ENCODE results near the gene EVC2. TPM values are rescaled to one million over a fixed set of nuclear protein-coding genes. Genes with fewer than 3 reads are reported as not detected.
A peak's percentile ranks its signal among the peaks of the same experiment; 100 is the strongest.

Gene EVC2
- polyA plus RNA-seq, 6 donors from 2014 or later = 0.05 to 0.29 (median 0.13) TPM; not detected in 2

- DNase-seq (no peak), ATAC-seq (ENCODE audit: low read depth in 2 of 2) (no peak)
- Mint-ChIP-seq H3K9me3 (peaks cover 0 to 4% (median 0%) of the 10 kb centered on the region in 7 donors), H3K36me3 (no peaks in the 10 kb centered on the region), H3K4me3 (no peak overlapping the region), H3K4me1 (no peaks in the 10 kb centered on the region), H3K27me3 (peaks cover 0 to 9% (median 5%) of the 10 kb centered on the region in 3 donors), H3K27ac (no peak overlapping the region)
Observed at GRCh38 chr4:5750946-5751665, 42.7 kb upstream of the EVC2 start.

GRCh38 chr4:5750052-5750945 is 41.9 kb upstream of the EVC2 start:
- no peak for ATAC-seq (ENCODE audit: low read depth in 2 of 2)
- Mint-ChIP-seq H3K4me1 (no peaks in the 10 kb centered on the region), H3K4me3 (no peak overlapping the region), H3K27ac (no peak overlapping the region), H3K27me3 (peaks cover 0 to 10% (median 5%) of the 10 kb centered on the region in 3 donors), H3K36me3 (no peaks in the 10 kb centered on the region), H3K9me3 (peaks cover 0 to 4% (median 0%) of the 10 kb centered on the region in 7 donors)
- DNase-seq = no peak

GRCh38 chr4:5749568-5749967 is 41.2 kb upstream of the EVC2 start:
- no peak overlapping the region for H3K27ac Mint-ChIP-seq
- no peak for ATAC-seq (ENCODE audit: low read depth in 2 of 2)
- no peak overlapping the region for H3K4me3 Mint-ChIP-seq
- H3K27me3 Mint-ChIP-seq = peaks cover 0 to 10% (median 5%) of the 10 kb centered on the region in 3 donors
- DNase-seq = no peak
- H3K9me3 Mint-ChIP-seq = peaks cover 0 to 4% (median 0%) of the 10 kb centered on the region in 7 donors
- H3K4me1 Mint-ChIP-seq = no peaks in the 10 kb centered on the region
- no peaks in the 10 kb centered on the region for H3K36me3 Mint-ChIP-seq

GRCh38 chr4:5747738-5748375 is 39.5 kb upstream of the EVC2 start:
- peaks cover 0 to 10% (median 5%) of the 10 kb centered on the region in 3 donors for H3K27me3 Mint-ChIP-seq
- no peak overlapping the region for H3K4me3 Mint-ChIP-seq
- H3K36me3 Mint-ChIP-seq = no peaks in the 10 kb centered on the region
- ATAC-seq (ENCODE audit: low read depth in 2 of 2) = no peak
- H3K27ac Mint-ChIP-seq = no peak overlapping the region
- peaks cover 0 to 4% (median 0%) of the 10 kb centered on the region in 7 donors for H3K9me3 Mint-ChIP-seq
- H3K4me1 Mint-ChIP-seq = no peaks in the 10 kb centered on the region
- DNase-seq = no peak

GRCh38 chr4:5746829-5747737 is 38.7 kb upstream of the EVC2 start:
- DNase-seq = no peak
- H3K27me3 Mint-ChIP-seq = peaks cover 0 to 10% (median 5%) of the 10 kb centered on the region in 3 donors
- no peak for ATAC-seq (ENCODE audit: low read depth in 2 of 2)
- peaks cover 0 to 4% (median 0%) of the 10 kb centered on the region in 7 donors for H3K9me3 Mint-ChIP-seq
- peak overlapping the region in 1 of 6 donors; percentile 69 for H3K27ac Mint-ChIP-seq
- H3K4me3 Mint-ChIP-seq = no peak overlapping the region
- H3K4me1 Mint-ChIP-seq = no peaks in the 10 kb centered on the region
- H3K36me3 Mint-ChIP-seq = no peaks in the 10 kb centered on the region

- no peak overlapping the region for H3K4me3 Mint-ChIP-seq
- peaks cover 0 to 4% (median 0%) of the 10 kb centered on the region in 7 donors for H3K9me3 Mint-ChIP-seq
- peaks cover 0 to 10% (median 5%) of the 10 kb centered on the region in 3 donors for H3K27me3 Mint-ChIP-seq
- H3K27ac Mint-ChIP-seq = peak overlapping the region in 1 of 6 donors; percentile 19
- H3K36me3 Mint-ChIP-seq = no peaks in the 10 kb centered on the region
- no peaks in the 10 kb centered on the region for H3K4me1 Mint-ChIP-seq
- DNase-seq = no peak
- ATAC-seq (ENCODE audit: low read depth in 2 of 2) = no peak
Observed at GRCh38 chr4:5746250-5746649, 37.9 kb upstream of the EVC2 start.

GRCh38 chr4:5742968-5743367 is 34.6 kb upstream of the EVC2 start:
- H3K27ac Mint-ChIP-seq = no peak overlapping the region
- H3K4me1 Mint-ChIP-seq = no peaks in the 10 kb centered on the region
- H3K36me3 Mint-ChIP-seq = no peaks in the 10 kb centered on the region
- no peak overlapping the region for H3K4me3 Mint-ChIP-seq
- H3K27me3 Mint-ChIP-seq = peaks cover 0 to 10% (median 5%) of the 10 kb centered on the region in 3 donors
- DNase-seq (no peak), ATAC-seq (ENCODE audit: low read depth in 2 of 2) (no peak)
- H3K9me3 Mint-ChIP-seq = peaks cover 0 to 4% (median 0%) of the 10 kb centered on the region in 7 donors

- Mint-ChIP-seq H3K27me3 (peaks cover 0 to 10% (median 5%) of the 10 kb centered on the region in 3 donors), H3K36me3 (no peaks in the 10 kb centered on the region), H3K4me1 (no peaks in the 10 kb centered on the region), H3K27ac (no peak overlapping the region), H3K9me3 (peaks cover 0 to 4% (median 0%) of the 10 kb centered on the region in 7 donors), H3K4me3 (no peak overlapping the region)
- no peak for ATAC-seq (ENCODE audit: low read depth in 2 of 2)
- no peak for DNase-seq
Observed at GRCh38 chr4:5742388-5742787, 34.0 kb upstream of the EVC2 start.

- no peak for DNase-seq
- no peak overlapping the region for H3K4me3 Mint-ChIP-seq
- peaks cover 0 to 5% (median 0%) of the 10 kb centered on the region in 7 donors for H3K9me3 Mint-ChIP-seq
- H3K4me1 Mint-ChIP-seq = no peaks in the 10 kb centered on the region
- no peak overlapping the region for H3K27ac Mint-ChIP-seq
- H3K27me3 Mint-ChIP-seq = no peaks in the 10 kb centered on the region
- no peak for ATAC-seq (ENCODE audit: low read depth in 2 of 2)
- H3K36me3 Mint-ChIP-seq = no peaks in the 10 kb centered on the region
Observed at GRCh38 chr4:5738061-5738460, 29.7 kb upstream of the EVC2 start.

GRCh38 chr4:5735463-5735862 is 27.1 kb upstream of the EVC2 start:
- no peaks in the 10 kb centered on the region for H3K4me1 Mint-ChIP-seq
- no peaks in the 10 kb centered on the region for H3K36me3 Mint-ChIP-seq
- H3K9me3 Mint-ChIP-seq = peaks cover 0 to 5% (median 0%) of the 10 kb centered on the region in 7 donors
- DNase-seq = no peak
- H3K27ac Mint-ChIP-seq = no peak overlapping the region
- no peak overlapping the region for H3K4me3 Mint-ChIP-seq
- no peaks in the 10 kb centered on the region for H3K27me3 Mint-ChIP-seq
- ATAC-seq (ENCODE audit: low read depth in 2 of 2) = no peak

GRCh38 chr4:5734853-5735252 is 26.5 kb upstream of the EVC2 start:
- ATAC-seq (ENCODE audit: low read depth in 2 of 2) (no peak), DNase-seq (no peak)
- Mint-ChIP-seq H3K9me3 (peaks cover 0 to 5% (median 0%) of the 10 kb centered on the region in 7 donors), H3K27me3 (no peaks in the 10 kb centered on the region), H3K4me1 (no peaks in the 10 kb centered on the region), H3K4me3 (peak overlapping the region in 1 of 8 donors; percentile 21), H3K27ac (no peak overlapping the region), H3K36me3 (no peaks in the 10 kb centered on the region)

GRCh38 chr4:5732158-5732557 is 23.8 kb upstream of the EVC2 start:
- H3K27me3 Mint-ChIP-seq = peaks cover 0 to 8% (median 0%) of the 10 kb centered on the region in 3 donors
- DNase-seq = no peak
- peaks cover 0 to 4% (median 0%) of the 10 kb centered on the region in 7 donors for H3K9me3 Mint-ChIP-seq
- no peak overlapping the region for H3K4me3 Mint-ChIP-seq
- ATAC-seq (ENCODE audit: low read depth in 2 of 2) = no peak
- H3K27ac Mint-ChIP-seq = no peak overlapping the region
- H3K4me1 Mint-ChIP-seq = no peaks in the 10 kb centered on the region
- H3K36me3 Mint-ChIP-seq = no peaks in the 10 kb centered on the region
